ENCODE results near the gene SPINK1.
"Not testable (repeated sequence)": the region's sequence is repeated elsewhere in the genome, so short reads cannot be mapped to it uniquely, and the experiment has no call there.

The SPINK1 gene

DNA sequence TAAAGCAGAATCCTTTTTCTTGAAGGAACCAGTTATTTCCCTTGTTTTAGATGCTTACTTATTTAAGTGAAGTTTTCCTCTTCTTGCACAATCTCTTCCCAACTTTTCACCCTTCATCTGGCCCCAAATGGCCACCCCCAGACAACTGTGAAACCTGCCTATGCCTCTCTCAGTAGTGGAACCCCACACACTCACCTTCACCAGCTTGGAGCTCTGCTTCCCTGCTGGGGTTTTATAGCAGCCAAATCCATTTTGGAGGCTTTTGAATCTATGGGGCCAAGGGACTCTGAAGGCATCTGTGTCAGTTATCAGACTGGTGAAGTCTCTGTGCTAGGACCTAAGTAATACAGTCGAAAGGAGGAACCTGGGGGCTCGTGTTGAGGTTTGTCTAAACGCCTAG, 22.9 kb upstream of the SPINK1 start:
- DNase-seq: no peak

DNA sequence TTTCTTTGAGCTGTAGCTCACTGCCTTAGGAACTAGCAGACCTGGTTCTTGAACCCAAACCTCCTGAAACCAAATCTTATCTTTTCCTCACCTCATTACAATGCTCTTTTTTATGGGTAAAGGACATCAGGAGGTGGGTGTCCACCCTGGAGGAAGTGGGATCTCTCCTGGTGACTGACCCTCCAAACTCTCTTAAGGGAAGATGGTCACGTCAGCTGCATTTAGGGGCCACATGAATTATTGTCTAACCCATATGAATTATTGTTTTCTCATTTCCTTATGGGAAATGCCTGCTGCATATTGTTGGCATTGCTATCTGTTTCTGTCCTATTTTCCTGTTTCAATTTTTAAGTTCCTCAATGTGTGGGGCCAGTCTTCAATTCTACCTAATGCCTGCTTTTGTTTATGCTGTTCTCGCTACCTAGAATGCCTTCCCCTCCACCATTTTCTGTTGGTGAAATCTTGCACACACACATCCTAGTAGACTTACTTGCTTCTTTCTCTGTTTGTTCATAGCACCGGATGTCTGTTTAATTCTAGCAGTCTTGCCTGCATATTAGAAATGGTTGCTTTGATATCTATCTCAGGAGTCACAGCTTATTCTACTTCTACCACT, 22.0 kb upstream of the SPINK1 start:
- no peak for DNase-seq

DNA sequence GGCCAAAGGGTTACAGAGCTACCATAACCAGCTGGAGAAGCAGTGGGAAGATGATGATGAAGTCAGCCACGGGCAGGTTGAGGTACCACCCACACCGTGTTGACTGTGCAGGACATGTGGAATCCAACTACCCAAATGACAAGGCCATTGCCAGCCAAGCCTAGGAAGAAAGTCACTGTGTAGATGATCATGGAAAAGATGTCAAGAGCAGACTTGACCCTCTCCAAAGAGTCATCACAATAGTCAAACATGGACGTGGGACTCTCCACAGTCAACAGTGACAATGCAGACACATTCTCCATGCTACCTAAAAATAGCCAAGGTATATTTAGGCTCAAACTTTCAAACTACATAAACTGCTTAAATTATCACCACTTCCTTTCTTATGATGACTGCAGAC, 20.9 kb upstream of the SPINK1 start:
- no peak for DNase-seq

DNA sequence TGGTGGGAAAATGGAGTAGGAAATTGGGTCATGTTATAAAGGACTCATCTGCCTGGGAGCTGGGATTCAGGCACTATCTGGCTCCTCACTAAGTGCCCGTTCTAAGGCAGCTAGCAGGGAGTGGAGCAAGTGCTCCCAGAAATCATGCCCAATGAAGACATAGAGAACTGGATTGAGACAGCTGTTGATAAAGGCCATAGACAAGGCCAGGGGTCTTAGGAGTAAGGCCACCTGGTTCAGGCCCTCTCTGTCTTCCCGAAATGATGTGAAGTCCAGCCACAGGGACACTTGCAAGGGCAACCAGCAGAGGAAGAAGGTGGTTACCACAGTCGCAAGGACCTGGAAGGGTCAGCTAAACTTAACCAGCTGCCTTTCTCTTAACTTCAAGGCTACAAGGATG, 20.1 kb upstream of the SPINK1 start:
- no peak for DNase-seq

DNA sequence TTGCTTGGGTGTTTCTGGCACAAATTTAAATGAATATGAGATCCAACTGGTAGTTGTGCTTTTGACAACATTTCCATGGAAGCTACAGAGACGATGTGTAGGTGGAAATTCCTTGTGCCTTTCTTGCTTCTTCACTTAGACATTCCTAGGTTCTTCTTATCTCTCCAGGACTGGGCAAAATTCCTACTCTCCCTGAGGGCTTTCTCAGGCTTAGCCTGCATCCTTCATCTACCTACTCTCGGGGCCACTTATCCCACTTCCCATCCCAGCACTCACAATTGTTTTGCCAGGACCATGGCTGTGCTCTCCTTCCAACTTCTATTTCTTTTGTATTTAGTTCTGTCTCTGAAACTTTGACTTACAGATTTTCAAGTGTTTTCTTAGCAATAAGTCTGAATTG, 17.8 kb upstream of the SPINK1 start:
- DNase-seq: no peak

DNA sequence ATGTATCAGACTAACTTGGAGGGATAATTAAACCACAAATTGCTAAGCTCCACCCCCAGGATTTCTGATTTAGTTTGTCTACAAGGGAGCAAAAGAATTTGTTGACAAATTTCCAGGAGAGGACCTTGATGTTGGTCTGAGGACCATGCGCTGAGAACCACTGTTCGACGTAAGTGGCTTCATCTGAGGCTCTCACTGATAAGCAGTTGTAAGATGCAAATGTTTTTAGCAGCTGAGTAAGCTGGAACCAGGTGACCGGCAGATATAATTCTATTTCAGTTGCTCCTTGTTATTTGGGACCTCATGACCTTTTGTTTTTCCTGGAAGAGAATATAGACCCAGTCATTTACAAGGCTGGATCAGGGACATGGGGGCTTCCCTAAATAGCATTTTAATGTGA, 14.1 kb upstream of the SPINK1 start:
- DNase-seq: no peak

DNA sequence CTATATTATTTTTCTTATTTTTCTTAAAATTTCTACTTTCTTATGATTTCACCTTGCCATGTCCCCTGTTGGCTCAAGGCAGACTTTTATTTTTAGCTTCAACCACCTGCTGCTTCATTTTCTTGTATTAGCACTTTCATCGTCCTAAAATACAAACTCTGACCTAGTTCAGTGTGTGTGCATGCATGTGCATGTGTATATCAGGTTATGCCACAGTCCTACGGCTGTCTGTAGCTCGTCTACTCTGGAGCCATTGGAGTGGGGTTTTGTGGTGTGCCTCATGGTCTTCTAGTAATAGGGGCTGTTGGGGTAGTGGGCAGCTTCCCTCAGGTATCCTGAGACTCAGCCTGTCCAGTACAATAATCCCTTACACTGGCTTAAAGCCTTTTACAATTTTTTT, 13.4 kb upstream of the SPINK1 start:
- DNase-seq: no peak

DNA sequence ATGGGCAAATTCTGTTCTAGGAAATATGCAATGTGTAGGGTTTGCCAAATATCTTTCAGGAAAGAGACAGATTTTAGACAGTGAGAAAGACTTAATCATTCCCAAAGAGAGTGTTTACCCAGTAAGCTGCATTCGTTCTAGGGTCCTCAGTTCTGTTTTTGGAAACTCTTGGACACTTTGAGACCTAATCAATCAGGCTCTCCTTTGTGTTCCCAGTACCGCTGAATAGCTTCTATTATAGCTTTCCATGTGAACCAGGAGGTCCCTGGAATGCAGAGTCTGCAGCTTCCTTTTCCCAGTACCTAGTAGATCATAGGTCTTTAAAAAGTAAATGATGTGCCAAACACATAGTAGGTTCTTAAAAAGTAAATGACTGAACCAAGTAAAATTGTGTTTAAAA, 11.4 kb upstream of the SPINK1 start:
- DNase-seq: no peak

DNA sequence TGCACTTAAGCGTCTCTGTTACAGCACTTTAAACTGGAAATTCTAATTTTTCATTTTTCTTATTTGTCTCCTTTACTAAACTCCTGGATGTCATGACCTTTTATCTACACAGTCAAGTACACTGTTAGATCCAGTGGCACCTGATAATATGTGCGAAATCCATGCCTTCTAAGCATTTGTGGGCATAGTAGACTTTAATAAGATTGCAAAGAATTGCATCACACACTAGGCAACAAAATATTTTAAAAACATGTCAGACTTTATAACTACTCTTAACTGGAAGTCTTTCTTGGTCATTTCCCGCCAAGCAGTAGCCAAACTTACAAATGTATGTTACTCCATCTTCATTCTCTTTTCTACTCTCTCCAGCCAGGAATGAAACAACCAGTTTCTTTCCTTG, 5.0 kb upstream of the SPINK1 start:
- DNase-seq: no peak

DNA sequence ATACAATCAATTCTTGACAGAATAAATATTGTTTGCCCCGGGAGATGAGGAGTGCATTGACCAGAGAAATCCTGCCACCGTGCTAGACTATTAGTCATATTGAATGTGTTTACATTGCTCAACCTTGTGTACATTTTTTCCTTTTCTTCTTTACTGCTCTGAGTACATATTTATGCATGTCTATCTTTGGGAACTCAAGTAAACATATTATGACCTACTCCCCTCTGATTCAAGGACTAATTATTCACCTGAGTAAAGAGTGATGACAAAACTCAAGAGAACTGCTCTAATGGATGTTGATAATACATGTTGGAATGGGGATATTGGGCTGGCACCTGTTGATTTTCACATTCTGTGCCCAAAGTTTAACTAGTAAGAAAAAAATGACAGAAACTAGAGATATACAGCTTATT, 3.9 kb upstream of the SPINK1 start:
- no peak for DNase-seq

DNA sequence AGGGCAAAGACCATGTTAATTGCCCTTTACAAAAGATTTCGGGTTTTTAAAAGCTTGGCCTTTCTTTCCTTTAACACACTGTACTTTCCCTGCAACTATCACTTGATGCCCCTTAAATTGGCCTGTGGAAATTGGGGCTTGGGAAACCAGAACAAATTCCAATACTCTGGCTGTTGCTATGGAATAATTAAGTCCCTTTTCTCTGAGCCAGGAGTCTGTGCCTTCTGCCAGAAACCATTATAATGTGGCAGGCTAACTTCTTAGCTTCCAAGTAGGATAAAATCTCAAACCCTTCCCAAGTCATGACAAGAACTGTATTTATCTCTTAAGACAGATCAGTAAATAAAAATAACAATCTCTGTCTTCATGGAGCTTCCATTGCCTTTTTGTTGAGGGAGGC, 1.1 kb upstream of the SPINK1 start:
- no peak for DNase-seq

DNA sequence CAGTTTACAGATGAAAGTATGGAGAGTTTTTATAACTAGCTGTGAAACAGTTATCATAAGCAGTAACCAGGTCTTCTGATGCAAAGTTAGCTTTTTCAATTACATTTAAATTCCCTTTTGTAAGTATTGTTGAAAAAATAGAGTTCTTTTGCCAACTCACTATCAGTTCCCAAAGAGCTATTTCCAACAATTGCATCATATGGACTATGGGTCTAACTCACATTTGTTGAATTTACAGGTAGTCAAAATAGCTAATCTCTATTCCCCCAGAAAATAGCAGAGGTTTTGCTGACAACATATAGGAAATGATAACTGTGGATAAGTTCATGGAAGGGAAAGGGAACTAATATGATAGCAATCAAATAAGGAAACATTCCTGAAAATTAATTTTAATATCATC, 1.4 kb downstream of the SPINK1 start:
- no peak for DNase-seq

DNA sequence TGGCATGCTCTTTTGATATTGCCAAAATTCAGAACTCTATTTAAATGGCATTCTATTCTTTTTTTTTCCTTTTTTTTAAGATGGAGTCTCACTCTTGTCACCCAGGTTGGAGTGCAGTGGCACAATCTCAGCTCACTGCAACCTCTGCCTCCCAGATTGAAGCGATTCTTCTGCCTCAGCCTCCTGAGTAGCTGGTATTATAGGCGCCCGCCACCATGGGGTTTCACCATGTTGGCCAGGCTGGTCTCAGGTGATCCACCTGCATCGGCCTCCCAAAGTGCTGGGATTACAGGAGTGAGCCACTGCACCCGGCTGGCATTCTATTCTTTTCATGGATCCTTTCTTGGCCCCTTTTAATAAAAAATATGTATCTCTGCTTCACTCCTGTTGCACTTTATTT, 4.5 kb downstream of the SPINK1 start:
- DNase-seq: not testable (repeated sequence)

DNA sequence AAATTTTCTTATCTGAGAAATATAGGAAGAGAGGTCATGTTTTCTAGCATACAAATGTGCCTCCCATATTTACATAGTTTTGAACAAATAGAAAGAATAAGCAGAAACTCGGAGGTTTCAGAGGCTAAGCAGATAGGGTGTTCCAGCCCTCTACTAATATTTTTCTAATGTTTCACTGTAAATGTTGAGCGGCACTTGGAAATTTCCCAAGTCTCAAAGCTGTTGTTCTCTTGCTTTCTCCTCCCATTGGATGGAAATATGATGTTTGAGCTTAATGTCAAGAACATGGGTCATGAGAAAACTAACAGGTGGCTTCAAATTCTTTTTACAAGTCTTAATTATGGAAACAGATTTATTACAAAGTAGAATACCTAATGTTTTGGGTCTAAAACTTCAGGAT, 5.1 kb downstream of the SPINK1 start:
- no peak for DNase-seq

DNA sequence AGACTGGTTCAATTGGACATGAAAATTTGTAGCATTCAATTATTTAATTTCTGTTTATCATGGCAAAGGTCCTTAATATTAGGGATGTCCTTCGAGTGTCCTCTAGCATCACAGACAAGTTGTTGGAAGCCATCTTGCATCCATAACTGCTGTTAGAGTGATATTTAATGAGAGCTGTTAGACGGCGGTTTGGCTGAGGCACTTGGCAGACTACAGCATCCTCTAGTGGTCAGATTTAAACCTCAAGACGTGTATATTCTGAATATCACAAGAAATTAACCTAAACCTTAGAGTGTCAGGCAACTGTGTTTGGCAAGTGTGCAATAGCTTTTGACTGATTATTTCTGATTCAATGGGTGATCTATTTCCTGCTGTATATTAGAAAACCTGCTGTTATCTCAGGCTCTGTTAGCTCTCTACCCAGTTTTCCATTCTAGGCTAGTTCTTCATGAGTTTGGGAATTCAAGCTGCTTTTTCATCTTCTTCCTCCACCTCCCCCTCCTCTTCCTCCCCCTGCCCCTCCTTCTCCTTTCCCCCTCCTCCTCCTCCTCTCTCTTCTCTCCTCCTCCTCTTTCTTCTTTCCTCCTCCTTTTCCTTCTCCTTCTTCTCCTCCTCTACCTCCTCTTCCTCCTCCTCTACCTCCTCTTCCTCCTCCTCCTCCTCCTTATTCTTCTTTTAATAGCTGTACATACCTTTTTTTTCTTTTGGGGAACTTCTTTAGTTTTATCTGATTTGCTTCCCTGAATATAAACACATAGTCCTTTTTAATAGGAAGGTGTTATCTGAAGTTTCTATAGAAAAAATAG, 8.6 kb downstream of the SPINK1 start:
- DNase-seq: no peak

DNA sequence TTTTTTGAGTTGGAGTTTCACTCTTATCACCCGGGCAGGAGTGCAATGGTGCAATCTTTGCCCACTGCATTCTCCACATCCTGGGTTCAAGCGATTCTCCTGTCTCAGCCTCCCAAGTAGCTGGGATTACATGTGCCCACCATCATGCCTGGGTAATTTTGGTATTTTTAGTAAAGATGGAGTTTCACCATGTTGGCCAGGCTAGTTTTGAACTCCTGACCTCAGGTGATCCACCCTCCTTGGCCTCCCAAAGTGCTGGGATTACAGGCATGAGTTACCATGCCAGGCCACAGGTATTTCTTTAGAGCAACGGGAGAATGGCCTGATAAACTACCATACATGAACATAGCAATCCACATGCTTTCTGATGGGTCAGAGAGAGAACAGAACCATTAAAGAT, 9.2 kb downstream of the SPINK1 start:
- not testable (repeated sequence) for DNase-seq

DNA sequence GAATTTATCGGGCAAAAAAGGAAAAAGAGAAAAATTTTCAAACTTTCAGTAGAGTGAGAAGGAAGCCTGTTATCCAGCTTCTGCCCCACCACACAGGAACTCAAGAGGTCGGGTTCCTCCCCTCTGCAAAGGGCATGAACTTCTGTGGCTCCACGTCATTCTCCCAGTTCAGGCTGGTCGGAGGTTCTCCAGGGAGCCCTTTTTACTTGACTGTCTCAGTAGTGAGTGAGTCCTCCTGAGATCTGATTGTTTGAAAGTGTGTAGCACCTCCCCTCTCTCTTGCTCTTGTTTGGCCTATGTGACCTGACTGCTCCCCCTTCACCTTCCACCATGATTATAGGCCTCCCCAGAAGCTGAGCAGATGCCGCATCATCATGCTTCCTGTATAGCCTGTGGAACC, 9.7 kb downstream of the SPINK1 start:
- DNase-seq: no peak

DNA sequence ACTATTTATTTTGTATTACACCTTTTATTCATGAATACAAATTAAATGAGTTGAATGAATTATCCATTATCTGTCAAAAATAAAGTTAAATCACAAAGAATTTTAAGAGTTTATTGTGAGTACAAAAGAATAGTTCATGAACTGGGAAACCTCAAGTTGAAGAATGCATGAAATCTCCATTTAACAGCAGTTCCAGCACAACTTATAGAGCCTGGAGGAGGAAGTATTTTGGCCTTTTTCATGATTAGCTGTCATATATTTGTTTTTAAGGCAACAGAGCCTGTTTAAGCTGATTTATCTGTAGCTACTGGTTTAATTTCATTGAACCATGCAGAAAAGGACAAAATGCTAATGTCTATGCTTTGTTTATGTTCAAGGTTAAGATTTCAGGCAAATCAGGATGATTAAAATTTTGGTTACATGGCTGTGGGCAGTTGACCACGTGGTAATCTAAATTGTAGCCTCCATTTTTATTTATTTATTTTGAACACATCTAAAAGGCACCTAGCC, 12.2 kb downstream of the SPINK1 start:
- DNase-seq: no peak

DNA sequence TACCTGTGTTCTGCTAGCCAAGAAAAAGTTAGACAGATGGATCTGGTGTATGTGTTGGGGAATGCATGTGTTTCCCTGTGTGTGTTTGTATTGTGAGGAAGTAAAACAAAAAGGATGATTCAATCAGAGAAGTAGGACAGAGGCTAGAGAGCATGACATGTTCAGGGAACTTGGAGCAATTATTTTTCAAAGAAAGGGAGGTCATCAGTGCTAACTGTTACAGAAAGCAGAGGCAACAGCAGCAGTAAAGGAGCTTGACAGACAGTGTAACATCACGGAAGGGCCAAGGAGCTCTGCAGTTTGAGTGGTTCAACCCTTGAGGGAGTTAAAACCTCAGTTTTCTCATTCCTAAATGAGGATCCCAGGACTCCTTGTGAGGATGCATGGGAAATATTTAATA, 13.2 kb downstream of the SPINK1 start:
- no peak for DNase-seq

DNA sequence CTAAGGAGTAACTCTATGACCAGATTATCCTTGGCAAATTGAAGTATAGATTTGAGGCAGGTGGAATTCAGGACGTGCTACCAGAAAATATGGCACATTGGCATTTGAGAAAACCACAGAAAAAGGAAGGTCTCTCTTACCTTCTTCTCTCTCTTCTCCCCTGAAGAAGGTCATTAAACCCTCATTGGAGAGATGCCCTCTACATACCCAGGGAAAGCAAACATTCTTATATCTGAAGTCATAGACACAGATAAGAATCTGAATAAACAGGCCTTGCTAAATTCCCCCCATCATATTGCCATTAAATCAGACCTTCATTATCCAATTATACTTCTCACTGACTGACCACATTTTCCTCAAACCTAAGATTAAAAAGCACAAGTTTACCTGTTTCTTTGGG, 17.8 kb downstream of the SPINK1 start:
- DNase-seq: no peak

DNA sequence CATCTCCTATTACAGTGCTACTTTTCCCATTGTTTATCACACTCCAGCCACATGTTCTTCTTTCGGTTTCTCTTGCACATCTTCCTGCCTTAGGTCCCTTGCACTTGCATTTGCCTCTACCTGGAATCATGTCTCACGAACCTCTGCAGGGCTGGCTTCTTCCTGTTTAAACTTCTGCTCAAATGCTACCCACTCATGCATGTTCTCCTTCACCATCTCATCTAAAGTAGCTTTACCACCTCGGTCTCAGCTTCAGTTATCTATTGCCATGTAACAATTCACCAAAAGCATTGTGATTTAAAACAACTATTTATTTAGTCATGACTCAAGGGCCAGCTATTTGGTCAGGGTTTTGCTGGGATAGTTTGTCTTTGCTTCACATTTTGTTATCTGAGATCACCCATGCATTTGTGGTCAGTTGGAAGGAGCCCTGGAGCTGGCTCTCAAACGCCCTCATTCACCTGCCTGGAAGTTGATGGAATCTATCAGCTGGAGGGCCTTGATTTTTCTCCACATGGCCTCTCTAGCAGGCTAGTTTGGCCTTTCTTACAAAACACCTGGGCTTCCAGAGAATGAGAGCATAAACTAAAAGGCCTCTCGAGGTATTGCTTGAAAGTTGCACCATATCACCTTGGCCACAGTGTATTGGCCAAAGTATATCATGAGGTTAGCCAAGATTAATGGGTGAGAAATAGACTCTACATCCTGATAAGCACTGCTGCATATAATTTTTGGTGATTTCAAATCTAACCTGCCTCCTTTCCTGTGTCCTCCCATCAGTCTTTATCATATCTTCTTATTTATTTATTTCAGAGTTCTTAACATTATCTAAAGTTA, 21.4 kb downstream of the SPINK1 start:
- DNase-seq: no peak

DNA sequence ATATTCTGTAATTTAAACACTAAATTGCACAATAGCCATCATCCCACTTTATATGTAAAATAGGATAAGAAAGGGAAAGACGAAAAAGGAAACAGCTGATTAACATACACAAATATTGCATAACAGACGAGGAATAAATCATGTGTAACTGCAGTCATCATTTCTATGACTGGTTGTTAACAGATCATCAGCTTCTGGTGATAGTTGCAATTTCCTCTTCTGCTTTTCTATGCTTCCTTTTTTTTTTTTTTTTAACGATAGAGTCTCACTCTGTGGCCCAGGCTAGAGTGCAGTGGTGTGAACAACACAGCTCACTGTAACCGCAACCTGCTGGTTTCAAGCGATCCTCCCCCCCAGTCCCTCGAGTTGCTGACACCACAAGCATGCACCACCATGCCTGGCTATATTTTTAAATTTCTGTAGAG, 26.4 kb downstream of the SPINK1 start:
- no peak for DNase-seq

DNA sequence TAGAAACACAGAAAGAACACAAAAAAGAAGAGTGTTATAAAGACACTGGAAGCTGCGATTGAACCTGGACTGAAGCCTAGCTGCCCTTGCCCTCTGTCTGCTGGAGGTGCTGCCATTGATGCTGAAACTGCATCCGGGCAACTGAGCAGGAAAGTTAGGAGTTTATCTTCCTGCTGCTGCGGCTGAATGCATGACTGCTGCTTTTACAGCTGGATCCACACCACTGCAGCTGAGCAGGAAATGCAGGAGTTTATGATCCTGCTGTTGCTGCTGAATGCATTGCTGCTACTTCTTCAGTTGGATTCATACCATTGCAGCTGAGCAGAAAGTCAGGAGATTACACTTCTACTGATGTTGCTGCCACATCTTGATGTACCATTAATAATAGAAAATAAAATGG, 27.1 kb downstream of the SPINK1 start:
- no peak for DNase-seq

DNA sequence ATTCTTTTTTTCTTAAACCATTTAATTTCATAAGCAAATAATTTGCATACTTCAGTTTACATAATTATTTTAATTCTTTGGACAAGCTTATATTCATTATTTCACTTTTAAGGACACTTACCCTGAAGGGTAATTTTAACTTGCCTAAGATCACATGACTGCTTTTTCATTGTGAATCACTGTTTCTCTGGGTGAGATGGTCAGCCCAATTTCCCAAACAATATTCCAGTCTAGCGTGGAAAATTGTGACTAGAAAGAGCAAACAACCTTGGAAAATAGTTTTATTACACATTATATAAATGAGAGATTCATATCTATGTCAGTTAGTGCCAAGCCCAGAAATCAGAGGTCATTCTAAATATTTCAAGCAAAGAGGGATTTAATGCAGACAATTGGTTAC, 27.5 kb downstream of the SPINK1 start:
- DNase-seq: no peak
